HUES64 (cell line): ENCODE measurements around the gene STOX2.

Source experiments
- H3K27ac ChIP-seq: 2 replicates; pipeline ENCODE4 v1.7.0; 2013; ENCODE audit warnings: low read depth, low read length, inconsistent platforms
- H3K27me3 ChIP-seq: 2 replicates; pipeline ENCODE4 v1.6.1; 2013; ENCODE audit warnings: mild to moderate bottlenecking, low read length; ENCODE audit not compliant: insufficient read depth
- H3K36me3 ChIP-seq: 2 replicates; pipeline ENCODE4 v1.6.1; 2013; ENCODE audit warnings: mild to moderate bottlenecking, low read length; ENCODE audit not compliant: insufficient read depth
- H3K4me1 ChIP-seq: 2 replicates; pipeline ENCODE4 v1.6.1; 2013; ENCODE audit warnings: mild to moderate bottlenecking, low read length, moderate library complexity; ENCODE audit not compliant: insufficient read depth
- H3K4me3 ChIP-seq: 2 replicates; pipeline ENCODE4 v1.5.1; 2013; ENCODE audit warnings: mild to moderate bottlenecking, low read length, moderate library complexity
- H3K9ac ChIP-seq: 2 replicates; pipeline ENCODE4 v1.6.1; 2013; ENCODE audit warnings: mild to moderate bottlenecking, low read depth, low read length
- H3K9me3 ChIP-seq: 2 replicates; pipeline ENCODE4 v1.6.1; 2013; ENCODE audit warnings: low read depth, low read length; ENCODE audit not compliant: insufficient read depth
- WGBS: fragments of 150-250, 120-280 bp; methylation state at CpG from one replicate; pipeline ENCODE4 v1.1.7; 2013; ENCODE audit warnings: missing lambda C conversion rate; 5-methylcytosine and 5-hydroxymethylcytosine counted together

Gene STOX2

GRCh38 chr4:183966371-183966770, 61.3 kb downstream of the STOX2 start:
- Histone ChIP-seq H3K4me3 (no peak overlapping the region), H3K4me1 (peaks cover 31% of the 10 kb centered on the region), H3K27ac (no peak overlapping the region), H3K9me3 (no peaks in the 10 kb centered on the region), H3K36me3 (no peaks in the 10 kb centered on the region), H3K9ac (no peak overlapping the region), H3K27me3 (no peaks in the 10 kb centered on the region)
- 88% methylated on average over 8 of the region's 8 CpGs for WGBS

DNA sequence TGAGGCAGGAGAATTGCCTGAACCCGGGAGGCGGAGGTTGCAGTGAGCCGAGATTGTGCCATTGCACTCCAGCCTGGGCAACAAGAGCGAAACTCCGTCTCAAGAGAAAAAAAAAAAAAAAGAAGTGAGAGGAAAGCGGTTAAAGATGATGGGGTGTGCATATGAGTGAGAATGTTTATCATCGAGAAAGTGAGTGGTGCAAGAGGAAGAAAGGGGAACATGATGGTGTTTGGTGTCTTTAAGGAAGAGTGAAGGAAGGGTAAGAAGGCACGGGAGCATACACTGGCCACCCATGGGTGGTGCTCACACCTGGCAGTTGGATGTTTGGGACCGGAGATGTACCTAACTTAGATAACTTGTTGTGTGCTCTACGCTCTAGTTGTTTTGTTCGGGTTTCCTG, 62.2 kb downstream of the STOX2 start:
- Histone ChIP-seq H3K36me3 (no peaks in the 10 kb centered on the region), H3K9ac (no peak overlapping the region), H3K4me1 (peaks cover 29% of the 10 kb centered on the region), H3K4me3 (no peak overlapping the region), H3K27me3 (no peaks in the 10 kb centered on the region), H3K27ac (no peak overlapping the region), H3K9me3 (no peaks in the 10 kb centered on the region)
- 95% methylated on average over 11 of the region's 11 CpGs for WGBS

GRCh38 chr4:183968502-183968901, 63.4 kb downstream of the STOX2 start:
- Histone ChIP-seq H3K4me3 (no peak overlapping the region), H3K27ac (no peak overlapping the region), H3K27me3 (no peaks in the 10 kb centered on the region), H3K9me3 (no peaks in the 10 kb centered on the region), H3K4me1 (peaks cover 22% of the 10 kb centered on the region), H3K9ac (no peak overlapping the region), H3K36me3 (no peaks in the 10 kb centered on the region)
- WGBS: 29% methylated on average over 3 of the region's 6 CpGs

- Histone ChIP-seq H3K4me1 (peaks cover 22% of the 10 kb centered on the region), H3K27ac (no peak overlapping the region), H3K27me3 (no peaks in the 10 kb centered on the region), H3K9me3 (peaks cover 3% of the 10 kb centered on the region), H3K4me3 (no peak overlapping the region), H3K9ac (no peak overlapping the region), H3K36me3 (no peaks in the 10 kb centered on the region)
- WGBS: 91% methylated on average over 5 of the region's 5 CpGs
Observed at GRCh38 chr4:183968931-183969330, 63.8 kb downstream of the STOX2 start.

- Histone ChIP-seq H3K27me3 (no peaks in the 10 kb centered on the region), H3K36me3 (no peaks in the 10 kb centered on the region), H3K9me3 (peaks cover 10% of the 10 kb centered on the region), H3K9ac (no peak overlapping the region), H3K27ac (no peak overlapping the region), H3K4me1 (peaks cover 22% of the 10 kb centered on the region), H3K4me3 (no peak overlapping the region)
- WGBS: 97% methylated on average over 4 of the region's 4 CpGs
Observed at GRCh38 chr4:183969596-183969995, 64.5 kb downstream of the STOX2 start.

DNA sequence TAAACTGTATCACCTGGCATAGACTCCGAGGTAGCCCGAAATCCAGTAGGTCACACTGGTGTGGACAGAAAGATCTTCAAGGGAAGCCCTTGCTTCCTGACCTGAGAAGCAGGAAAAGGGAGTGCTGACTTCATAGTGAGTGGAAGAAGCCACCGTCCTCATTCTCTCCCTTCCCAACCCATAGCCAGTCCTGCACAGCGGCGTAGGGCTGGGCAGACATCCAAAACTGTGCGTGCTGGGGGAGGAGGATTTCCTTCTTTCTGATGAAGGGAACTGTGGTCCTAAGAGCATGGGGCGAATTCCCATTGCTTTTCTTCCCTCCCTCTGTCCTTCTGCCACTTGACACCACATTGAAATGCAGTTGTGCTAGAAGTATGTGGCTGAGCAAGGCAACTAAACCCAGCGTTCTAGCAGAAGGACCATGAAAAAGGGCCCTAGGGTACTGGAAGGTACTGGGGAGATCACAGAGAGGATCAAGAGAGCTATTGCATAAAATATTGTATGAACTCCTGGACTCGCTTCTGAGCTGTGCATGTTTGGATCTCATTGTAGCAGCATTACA, 66.9 kb downstream of the STOX2 start:
- H3K4me3 ChIP-seq: no peak overlapping the region
- 81% methylated on average over 5 of the region's 9 CpGs for WGBS
- peaks cover 20% of the 10 kb centered on the region for H3K9me3 ChIP-seq
- no peaks in the 10 kb centered on the region for H3K27me3 ChIP-seq
- H3K9ac ChIP-seq: no peak overlapping the region
- H3K4me1 ChIP-seq: peaks cover 22% of the 10 kb centered on the region
- H3K27ac ChIP-seq: no peak overlapping the region
- no peaks in the 10 kb centered on the region for H3K36me3 ChIP-seq

DNA sequence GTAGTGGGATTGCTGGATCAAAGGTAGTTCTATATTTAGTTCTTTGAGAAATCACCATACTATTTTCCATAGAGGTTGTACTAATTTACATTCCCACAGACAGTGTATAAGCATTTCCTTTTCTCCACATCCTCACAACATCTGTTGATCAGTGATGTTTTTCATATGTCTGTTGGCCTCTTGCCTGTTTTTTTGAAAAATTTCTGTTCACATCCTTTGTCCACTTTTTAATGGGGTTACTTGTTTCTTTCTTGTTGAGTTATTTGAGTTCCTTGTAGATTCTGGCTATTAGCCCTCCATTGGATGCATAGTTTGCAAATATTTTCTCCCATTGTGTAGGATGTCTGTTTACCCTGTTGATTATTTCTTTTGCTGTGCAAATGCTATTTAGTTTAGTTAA, 72.6 kb downstream of the STOX2 start:
- no peaks in the 10 kb centered on the region for H3K36me3 ChIP-seq
- peaks cover 25% of the 10 kb centered on the region for H3K9me3 ChIP-seq
- no peak overlapping the region for H3K4me3 ChIP-seq
- no peaks in the 10 kb centered on the region for H3K27me3 ChIP-seq
- no peak overlapping the region for H3K9ac ChIP-seq
- no peak overlapping the region for H3K27ac ChIP-seq
- H3K4me1 ChIP-seq: 0 out of 2 replicates have a peak, but pooled peaks cover 6% of the 10 kb centered on the region

DNA sequence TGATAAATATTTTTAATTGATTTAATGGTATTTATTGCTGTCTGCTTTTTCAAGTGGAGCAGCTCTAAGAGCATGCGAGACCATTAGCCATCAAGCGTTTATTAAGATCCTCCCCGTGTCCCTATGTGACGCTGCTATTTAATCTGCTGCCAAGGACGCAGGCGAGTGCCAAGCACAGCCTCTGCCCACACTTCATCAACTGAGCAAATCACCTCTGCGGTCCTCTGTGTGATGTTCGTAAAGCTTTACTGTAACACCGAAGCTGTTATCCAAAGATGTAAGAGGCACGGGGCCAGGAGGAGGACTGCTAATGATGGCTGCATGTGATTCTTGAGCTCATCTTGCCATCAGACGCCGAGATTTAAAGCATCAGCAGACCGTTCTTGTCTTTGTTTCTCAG, 79.5 kb downstream of the STOX2 start:
- Histone ChIP-seq H3K9ac (no peak overlapping the region), H3K4me3 (no peak overlapping the region), H3K27ac (no peak overlapping the region), H3K36me3 (no peaks in the 10 kb centered on the region), H3K9me3 (no peaks in the 10 kb centered on the region), H3K27me3 (peaks cover 6% of the 10 kb centered on the region; the same call in 1 of the 2 replicates), H3K4me1 (peaks cover 32% of the 10 kb centered on the region)
- 96% methylated on average over 13 of the region's 13 CpGs for whole genome bisulfite sequencing

DNA sequence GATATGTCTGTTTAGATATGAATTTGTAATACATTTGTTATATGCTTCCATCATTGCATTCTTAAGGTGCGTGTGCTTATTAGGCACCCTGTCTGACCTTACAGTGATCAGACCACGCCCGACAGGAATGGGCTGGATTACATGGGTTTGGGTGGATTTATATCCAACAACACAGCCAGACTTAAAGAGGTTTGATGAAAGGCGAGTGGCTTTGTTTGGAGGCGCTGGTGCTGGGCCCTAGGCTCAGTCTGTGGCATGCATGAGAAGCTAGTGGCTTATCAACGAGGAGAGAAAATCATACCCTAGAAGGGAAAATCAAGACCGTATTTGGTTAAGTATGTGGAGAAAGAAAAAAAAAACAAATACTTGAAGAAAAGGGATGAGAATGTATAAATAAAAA, 80.7 kb downstream of the STOX2 start:
- Histone ChIP-seq H3K9ac (no peak overlapping the region), H3K36me3 (no peaks in the 10 kb centered on the region), H3K9me3 (no peaks in the 10 kb centered on the region), H3K27ac (no peak overlapping the region), H3K4me1 (peaks cover 26% of the 10 kb centered on the region), H3K4me3 (no peak overlapping the region), H3K27me3 (peaks cover 6% of the 10 kb centered on the region; the same call in 1 of the 2 replicates)
- WGBS: 82% methylated on average over 7 of the region's 7 CpGs

GRCh38 chr4:183986291-183986970, 81.3 kb downstream of the STOX2 start:
- WGBS: 69% methylated on average over 17 of the region's 18 CpGs
- H3K9me3 ChIP-seq: no peaks in the 10 kb centered on the region
- H3K9ac ChIP-seq: no peak overlapping the region
- H3K27ac ChIP-seq: no peak overlapping the region
- peak overlapping the region; percentile 52; the same call in 1 of the 2 replicates for H3K4me3 ChIP-seq
- H3K27me3 ChIP-seq: peaks cover 6% of the 10 kb centered on the region; the same call in 1 of the 2 replicates
- peaks cover 26% of the 10 kb centered on the region for H3K4me1 ChIP-seq
- H3K36me3 ChIP-seq: no peaks in the 10 kb centered on the region

- Histone ChIP-seq H3K9ac (peak overlapping the region; percentile 81), H3K4me3 (peak overlapping the region; percentile 52), H3K27me3 (peaks cover 6% of the 10 kb centered on the region; the same call in 1 of the 2 replicates), H3K9me3 (no peaks in the 10 kb centered on the region), H3K36me3 (no peaks in the 10 kb centered on the region), H3K27ac (peak overlapping the region; percentile 48), H3K4me1 (peaks cover 26% of the 10 kb centered on the region)
- WGBS: 21% methylated on average over 40 of the region's 43 CpGs
Observed at GRCh38 chr4:183986971-183987946, 82.2 kb downstream of the STOX2 start.
